WI38 (cell line): ENCODE data around the gene SYNE1.
"Not testable (repeated sequence)": the region's sequence is repeated elsewhere in the genome, so short reads cannot be mapped to it uniquely, and the experiment has no call there.

ENCODE experiments used
- H3K4me3 ChIP-seq: 2 replicates; pipeline ENCODE4 v1.5.1; 2011; ENCODE audit warnings: low read depth, mild to moderate bottlenecking, control low read depth, low read length
- TF ChIP-seq, protein P1 (sequence below): IDR thresholded peaks from 2 replicates; pipeline ENCODE4 v1.5.1; 2012; ENCODE audit warnings: low read depth, mild to moderate bottlenecking, control low read depth, low read length

Gene SYNE1

GRCh38 chr6:152343735-152344360 is 293.3 kb downstream of the SYNE1 start:
- TF ChIP-seq, protein P1, sequence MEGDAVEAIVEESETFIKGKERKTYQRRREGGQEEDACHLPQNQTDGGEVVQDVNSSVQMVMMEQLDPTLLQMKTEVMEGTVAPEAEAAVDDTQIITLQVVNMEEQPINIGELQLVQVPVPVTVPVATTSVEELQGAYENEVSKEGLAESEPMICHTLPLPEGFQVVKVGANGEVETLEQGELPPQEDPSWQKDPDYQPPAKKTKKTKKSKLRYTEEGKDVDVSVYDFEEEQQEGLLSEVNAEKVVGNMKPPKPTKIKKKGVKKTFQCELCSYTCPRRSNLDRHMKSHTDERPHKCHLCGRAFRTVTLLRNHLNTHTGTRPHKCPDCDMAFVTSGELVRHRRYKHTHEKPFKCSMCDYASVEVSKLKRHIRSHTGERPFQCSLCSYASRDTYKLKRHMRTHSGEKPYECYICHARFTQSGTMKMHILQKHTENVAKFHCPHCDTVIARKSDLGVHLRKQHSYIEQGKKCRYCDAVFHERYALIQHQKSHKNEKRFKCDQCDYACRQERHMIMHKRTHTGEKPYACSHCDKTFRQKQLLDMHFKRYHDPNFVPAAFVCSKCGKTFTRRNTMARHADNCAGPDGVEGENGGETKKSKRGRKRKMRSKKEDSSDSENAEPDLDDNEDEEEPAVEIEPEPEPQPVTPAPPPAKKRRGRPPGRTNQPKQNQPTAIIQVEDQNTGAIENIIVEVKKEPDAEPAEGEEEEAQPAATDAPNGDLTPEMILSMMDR: no peak
- no peak overlapping the region for H3K4me3 ChIP-seq

- no peak overlapping the region for H3K4me3 ChIP-seq
- TF ChIP-seq, protein P1: no peak
Observed at GRCh38 chr6:152341596-152341995, 295.6 kb downstream of the SYNE1 start.

- TF ChIP-seq, protein P1: peak; percentile 98
- no peak overlapping the region for H3K4me3 ChIP-seq
Observed at GRCh38 chr6:152338335-152339125, 298.6 kb downstream of the SYNE1 start.

DNA sequence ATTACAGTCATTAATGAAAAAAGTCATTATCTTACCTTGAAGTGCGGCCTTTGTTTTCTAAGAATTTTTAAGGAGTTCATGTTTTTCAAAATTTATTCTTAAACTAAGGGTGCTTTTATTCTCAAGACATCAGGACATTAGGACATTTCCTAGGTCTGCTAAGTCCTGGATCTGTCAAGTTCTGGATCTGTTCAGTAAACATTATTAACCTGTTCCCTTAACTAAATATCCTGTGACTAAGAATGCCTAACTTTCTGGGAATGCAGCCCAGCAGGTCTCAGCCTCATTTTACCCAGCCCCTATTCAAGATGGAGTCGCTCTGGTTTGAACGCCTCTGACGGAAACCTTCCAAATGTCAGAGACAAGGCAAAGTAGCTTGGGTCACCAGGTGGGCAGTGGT is 302.6 kb downstream of the SYNE1 start:
- TF ChIP-seq, protein P1: no peak
- no peak overlapping the region for H3K4me3 ChIP-seq

DNA sequence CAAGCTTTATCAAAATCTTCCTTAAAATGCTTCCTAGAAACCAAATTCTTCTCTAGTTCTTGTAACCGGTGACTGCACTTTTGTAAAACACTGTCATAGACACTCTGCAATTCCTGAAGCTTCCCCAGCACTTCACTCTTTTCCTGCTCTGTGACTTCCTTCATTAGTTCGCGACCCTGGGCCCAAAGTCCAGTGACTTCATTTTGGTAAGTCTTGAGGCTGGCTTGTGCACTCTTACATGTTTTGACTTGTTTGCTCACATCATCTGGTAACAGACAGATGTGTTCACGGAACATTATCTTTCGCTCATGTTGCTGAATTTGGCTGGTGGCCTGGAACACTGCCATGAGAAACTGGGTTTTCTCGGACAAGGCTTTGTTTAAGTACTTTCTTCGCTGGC is 306.2 kb downstream of the SYNE1 start:
- TF ChIP-seq, protein P1: no peak
- H3K4me3 ChIP-seq: no peak overlapping the region

DNA sequence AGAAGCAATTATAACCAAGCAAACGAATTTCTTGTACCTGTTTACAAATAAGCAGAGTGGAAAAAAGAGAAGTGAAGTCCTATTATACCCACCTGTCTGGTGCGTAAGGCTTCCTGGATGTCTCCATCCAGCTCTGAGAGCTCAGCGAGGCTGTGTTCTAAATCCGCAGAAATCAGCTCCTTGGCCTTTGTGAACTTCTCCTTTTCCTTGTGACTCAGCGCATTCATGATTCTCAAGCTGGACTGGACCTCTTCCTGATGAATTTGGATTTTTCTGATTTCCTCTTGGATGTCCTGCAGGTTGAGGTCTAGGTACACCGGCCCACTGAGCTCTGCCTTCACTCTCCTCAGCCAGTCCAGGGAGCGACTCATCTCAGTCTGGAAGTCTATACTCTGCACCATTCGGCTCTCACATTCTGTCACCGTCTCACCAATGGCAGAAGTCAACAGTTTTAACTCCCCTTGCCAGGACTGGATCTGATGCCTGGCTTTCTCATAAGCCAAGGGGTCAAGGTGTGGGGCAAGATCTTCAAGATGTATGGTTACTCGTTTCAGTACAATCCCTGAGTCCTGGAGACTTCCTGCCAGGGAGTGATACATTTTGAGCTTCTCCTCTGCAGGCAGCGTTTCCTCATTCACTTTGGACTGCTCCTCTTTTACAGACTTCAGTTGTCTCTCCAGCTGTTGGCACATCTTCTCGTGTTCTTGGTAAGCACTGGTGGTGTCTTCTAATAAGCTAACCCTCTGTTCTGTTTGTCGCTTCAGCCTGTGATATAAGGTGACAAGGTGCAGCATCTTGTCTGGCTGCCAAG is 307.3 kb downstream of the SYNE1 start:
- H3K4me3 ChIP-seq: no peak overlapping the region
- TF ChIP-seq, protein P1: no peak

GRCh38 chr6:152328200-152328599 is 309.0 kb downstream of the SYNE1 start:
- not testable (repeated sequence) for H3K4me3 ChIP-seq
